Dermis blood vessel endothelial cell (primary cell): ENCODE measurements around the gene ARHGAP23. TPM values are rescaled to one million over a fixed set of nuclear protein-coding genes. Genes with fewer than 3 reads are reported as not detected.
"Not testable (repeated sequence)": the region's sequence is repeated elsewhere in the genome, so short reads cannot be mapped to it uniquely, and the experiment has no call there.

Source experiments
- DNase-seq: peaks from one replicate; pipeline ENCODE4 v3.0.0; 2010
- total RNA-seq: library from RNA; depleted of rRNA; stranded (reverse); fragments of >200 nt; gene quantifications from 2 replicates; pipeline ENCODE4 v1.2.3, GENCODE V29; 2014

ARHGAP23 gene
- total RNA-seq, 1 donor from 2014 or later, result 34.9 TPM

GRCh38 chr17:38421871-38422827 lies 6.1 kb upstream of the ARHGAP23 start:
- DNase-seq, result no peak

- no peak for DNase-seq
These were observed 3.8 kb upstream of the ARHGAP23 start for GRCh38 chr17:38424297-38424972.

DNA sequence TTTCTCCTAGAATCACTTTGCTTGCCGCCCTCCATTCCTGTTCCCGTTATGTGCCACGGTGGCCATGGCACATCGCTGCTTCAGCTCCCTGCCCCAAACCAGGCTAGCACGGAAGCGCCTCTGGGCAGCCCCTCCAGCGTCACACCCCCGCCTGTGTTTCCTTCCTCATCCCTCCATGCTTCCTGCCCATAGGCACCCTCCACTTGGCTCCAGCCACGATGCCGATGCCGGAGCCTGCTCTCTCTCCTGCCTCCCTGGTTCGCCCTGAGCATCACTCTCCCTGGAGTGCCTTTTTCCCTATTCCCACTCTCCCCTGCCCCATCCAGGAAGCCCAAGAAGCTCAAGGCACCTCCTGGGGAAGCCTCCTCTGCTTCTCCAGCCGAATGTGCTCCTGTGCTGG lies 3.2 kb upstream of the ARHGAP23 start:
- peak; percentile 43 for DNase-seq

GRCh38 chr17:38425744-38426143 lies 2.5 kb upstream of the ARHGAP23 start:
- DNase-seq, result peak; percentile 88

DNA sequence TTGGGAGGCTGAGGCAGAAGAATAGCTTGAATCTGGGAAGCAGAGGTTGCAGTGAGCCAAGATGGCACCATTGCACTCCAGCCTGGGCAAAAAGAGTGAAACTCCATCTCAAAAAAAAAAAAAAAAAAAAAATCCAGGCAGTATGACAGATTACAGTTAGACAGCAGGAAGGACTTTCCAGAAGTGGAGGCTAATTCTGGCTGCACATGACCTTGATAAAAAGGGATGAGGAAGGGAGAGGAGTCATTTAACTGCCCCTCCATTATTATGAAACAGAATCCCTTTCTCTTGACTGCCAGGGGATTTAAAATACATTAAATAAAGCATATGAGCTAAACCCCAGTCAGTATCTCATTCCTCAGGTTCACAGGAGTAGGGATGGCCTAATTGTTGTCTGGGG lies 1.8 kb upstream of the ARHGAP23 start:
- DNase-seq, result no peak

- no peak for DNase-seq
These were observed 909 bp upstream of the ARHGAP23 start for GRCh38 chr17:38427160-38427949.

DNA sequence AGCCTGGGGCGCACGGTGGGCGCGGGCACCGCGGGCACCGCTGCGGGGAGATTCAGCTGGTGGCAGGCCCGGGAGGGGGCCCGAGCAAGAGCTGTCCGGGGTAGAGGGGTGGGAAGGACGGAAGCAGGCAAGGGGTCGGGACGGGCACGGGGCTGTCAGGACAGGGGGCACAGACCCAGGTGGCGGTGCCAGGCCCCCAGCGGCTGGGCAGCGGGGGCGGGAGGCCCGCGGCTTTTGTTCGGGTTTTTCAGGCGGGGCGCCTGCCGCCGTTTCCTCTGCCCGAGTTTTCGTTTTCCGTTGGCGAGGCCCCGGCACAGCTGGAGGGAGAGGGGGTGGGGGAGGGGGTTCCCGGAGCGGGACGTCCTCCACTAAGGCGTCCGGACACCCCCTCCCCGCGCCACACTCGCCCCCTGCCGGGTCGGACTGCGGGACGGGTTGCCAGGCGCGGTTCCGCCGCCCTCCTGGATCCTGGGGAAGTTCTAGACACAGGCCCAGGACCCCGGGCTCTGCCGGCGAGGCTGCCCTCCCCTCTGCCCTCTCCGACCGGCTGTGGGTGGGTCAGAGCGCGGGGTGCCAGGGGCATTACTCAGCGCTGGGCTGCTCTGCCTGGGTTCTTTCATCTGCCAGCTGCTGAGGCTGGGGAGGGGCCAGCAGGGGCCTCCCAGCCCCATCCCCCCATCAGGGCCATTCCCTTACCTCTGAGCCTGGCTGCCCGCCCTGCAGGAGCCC lies 543 bp downstream of the ARHGAP23 start:
- peak; percentile 57 for DNase-seq

GRCh38 chr17:38429476-38430100 lies 1.3 kb downstream of the ARHGAP23 start:
- DNase-seq, result no peak

DNA sequence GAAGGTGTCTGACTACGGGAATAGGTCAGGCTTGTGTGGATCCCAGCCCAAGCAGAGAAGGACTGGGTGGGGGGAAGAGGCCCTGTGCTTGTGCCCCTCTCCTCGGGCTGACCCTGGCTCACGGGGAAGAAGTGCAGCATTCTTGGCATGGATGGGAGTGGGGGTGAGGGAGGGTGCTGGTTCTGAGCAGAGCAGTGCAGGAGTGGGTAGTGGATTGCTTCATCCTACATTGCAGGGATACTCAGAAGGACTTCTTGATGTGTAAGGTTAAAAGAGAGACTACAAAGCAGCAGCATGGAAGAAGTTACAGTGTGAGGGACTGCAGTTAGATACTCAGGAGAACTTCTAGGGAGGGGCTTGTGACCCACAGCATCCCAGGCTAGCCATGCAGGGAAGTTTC lies 2.1 kb downstream of the ARHGAP23 start:
- no peak for DNase-seq

GRCh38 chr17:38430822-38431221 lies 2.6 kb downstream of the ARHGAP23 start:
- DNase-seq, result no peak

GRCh38 chr17:38431346-38432145 lies 3.3 kb downstream of the ARHGAP23 start:
- no peak for DNase-seq

DNA sequence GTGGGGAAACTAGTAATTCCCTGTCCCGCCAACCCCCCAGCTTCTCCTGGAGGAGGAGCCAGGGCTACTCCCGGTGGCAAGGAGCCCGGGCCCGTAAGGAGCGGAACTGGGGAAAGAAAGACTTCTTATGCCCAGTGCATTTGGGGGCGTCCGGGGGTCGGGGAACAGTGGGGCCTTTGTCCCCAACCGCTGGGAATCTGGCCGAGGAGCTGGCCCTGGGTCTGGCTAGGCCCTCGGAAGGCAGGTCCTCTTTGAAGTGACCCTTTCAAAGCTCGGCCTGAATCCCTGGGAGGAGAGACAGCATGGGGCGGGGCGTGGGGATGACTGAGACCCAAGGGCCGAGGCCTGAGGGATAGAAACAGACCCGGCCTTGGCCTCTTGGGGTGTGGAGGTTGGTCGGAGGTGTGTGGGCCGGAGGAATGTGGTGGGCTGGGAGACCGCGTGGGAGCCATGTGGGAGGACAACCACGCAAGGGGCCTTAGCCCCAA lies 6.0 kb downstream of the ARHGAP23 start:
- no peak for DNase-seq

GRCh38 chr17:38435795-38436194 lies 7.5 kb downstream of the ARHGAP23 start:
- no peak for DNase-seq

DNA sequence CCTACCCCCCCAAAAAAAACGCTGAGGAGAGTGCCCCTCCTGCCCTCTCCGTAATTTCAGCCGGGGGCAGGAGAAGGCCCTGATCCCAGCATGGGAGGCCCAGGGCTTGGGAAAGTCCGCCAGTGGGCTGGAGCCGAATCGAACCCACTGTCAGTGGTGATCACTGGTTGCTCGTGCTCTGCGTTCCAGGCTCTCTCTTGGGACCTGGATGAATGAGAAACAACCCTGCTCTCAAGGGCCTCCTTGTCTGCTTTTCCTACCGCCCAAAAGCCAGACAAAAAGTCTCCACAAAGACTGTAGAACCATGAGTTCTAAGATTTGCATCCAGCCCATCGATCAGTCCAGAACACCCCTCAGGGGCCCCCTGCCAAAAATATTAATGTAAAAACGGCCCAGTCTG lies 8.1 kb downstream of the ARHGAP23 start:
- DNase-seq, result no peak

- not testable (repeated sequence) for DNase-seq
These were observed 9.0 kb downstream of the ARHGAP23 start for GRCh38 chr17:38437313-38437712.

DNA sequence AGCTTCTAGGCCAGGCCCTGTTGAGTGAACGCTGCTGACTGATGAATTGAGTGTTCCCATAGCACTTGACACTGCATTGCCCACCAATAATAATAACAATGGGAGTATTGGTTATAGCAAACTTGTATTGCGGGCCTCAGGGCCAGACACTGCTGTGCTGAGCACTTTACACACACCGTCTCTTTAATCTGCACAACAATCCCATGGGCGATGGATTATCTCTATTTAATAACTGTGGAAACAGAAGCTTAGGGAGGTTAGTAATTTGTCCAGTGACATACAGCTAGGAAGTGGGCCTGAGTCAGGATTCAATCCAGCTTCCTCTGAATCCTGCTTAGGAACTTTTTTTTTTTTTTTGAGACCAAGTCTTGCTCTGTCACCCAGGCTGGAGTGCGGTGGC lies 11.2 kb downstream of the ARHGAP23 start:
- DNase-seq, result peak; percentile 72

- DNase-seq, result no peak
These were observed 12.5 kb downstream of the ARHGAP23 start for GRCh38 chr17:38440614-38441397.

DNA sequence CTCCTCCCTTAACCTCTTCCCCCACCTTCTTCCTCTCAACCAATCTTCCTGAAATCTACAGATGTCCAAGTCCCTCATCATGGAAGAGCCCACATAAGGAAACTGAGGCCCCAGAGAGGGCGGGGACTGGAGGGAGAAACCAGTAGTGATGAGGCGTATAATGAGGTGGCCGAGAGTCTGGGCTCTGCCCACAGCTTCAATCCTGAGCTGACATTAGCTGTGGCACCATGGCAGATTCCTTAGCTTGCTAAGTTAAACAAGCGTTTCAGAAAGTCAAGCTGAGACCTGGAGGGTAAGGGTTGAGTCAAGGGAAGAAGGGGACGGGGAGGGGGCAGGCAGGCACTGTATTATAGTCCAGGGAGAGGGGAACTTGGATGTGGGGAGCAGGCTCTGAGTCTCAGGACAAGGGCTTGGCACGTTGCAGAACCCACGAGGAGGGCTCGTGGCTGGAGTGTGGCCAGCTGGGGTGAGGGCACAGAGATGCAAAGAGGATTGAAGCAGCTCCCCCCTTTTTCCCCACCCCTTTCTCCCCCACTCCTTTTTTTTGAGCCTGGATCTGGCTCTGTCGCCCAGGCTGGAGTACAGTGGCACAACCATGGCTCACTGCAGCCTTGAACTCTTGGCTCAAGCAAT lies 13.3 kb downstream of the ARHGAP23 start:
- DNase-seq, result no peak

GRCh38 chr17:38442548-38442947 lies 14.3 kb downstream of the ARHGAP23 start:
- no peak for DNase-seq
